IMR-90 (cell line): ENCODE data around the gene F12. TPM values are rescaled to one million over a fixed set of nuclear protein-coding genes. Genes with fewer than 3 reads are reported as not detected.

Source experiments
- ATAC-seq: fragments of 200-7000 bp; cut with Tn5 transposase; 2 replicates; pipeline ENCODE4 v1.9.1; 2020; ENCODE audit warnings: low read depth, mild to moderate bottlenecking, moderate library complexity
- BruUV-seq: library from RNA; stranded (reverse); fragments of 400-500 nt; replicated peaks from 2 replicates; lab custom pipeline; 2021; lab: Mats Ljungman, UMichigan
- CTCF ChIA-PET: fragments of 300-600 bp; formaldehyde crosslinking; extraction: SDS; loops from one replicate; lab custom pipeline; 2021; ENCODE audit warnings: antibody characterized with exemption; lab: Yijun Ruan, JAX
- POLR2A ChIA-PET: fragments of 300-600 bp; sonication (Branson Sonifier 250); formaldehyde crosslinking; loops from one replicate; lab custom pipeline; 2022; ENCODE audit warnings: antibody characterized with exemption; ENCODE audit not compliant: unreplicated experiment; lab: Charles Lee
- DNase-seq: peaks from one replicate; pipeline ENCODE4 v3.0.0; 2013
- H2AFZ ChIP-seq: replicated peaks from 2 replicates; pipeline ENCODE3; 2013; ENCODE audit warnings: low read length, mild to moderate bottlenecking; ENCODE audit not compliant: poor library complexity
- H2AK5ac ChIP-seq: 2 replicates; pipeline ENCODE4 v1.6.1; 2013; ENCODE audit warnings: low read depth, low read length, inconsistent platforms
- H2AK9ac ChIP-seq: replicated peaks from 2 replicates; pipeline ENCODE3; 2013; ENCODE audit warnings: mild to moderate bottlenecking, low read depth, low read length, moderate library complexity; ENCODE audit not compliant: poor library complexity
- H2BK120ac ChIP-seq: 2 replicates; pipeline ENCODE4 v1.6.1; 2013; ENCODE audit warnings: low read depth, low read length, inconsistent platforms
- H2BK15ac ChIP-seq: 3 replicates; pipeline ENCODE4 v1.6.1; 2013; ENCODE audit warnings: low read depth, low read length, inconsistent platforms
- H2BK20ac ChIP-seq: 2 replicates; pipeline ENCODE4 v1.6.1; 2013; ENCODE audit warnings: low read depth, mild to moderate bottlenecking, inconsistent platforms, low read length, moderate library complexity
- H2BK5ac ChIP-seq: 2 replicates; pipeline ENCODE4 v1.6.1; 2013; ENCODE audit warnings: mild to moderate bottlenecking, low read depth, low read length, inconsistent platforms; ENCODE audit not compliant: poor library complexity, severe bottlenecking
- H3K14ac ChIP-seq: replicated peaks from 2 replicates; pipeline ENCODE4 v1.6.1; 2013; ENCODE audit warnings: low read depth, low read length, inconsistent platforms
- H3K18ac ChIP-seq: 2 replicates; pipeline ENCODE4 v1.6.1; 2013; ENCODE audit warnings: low read depth, low read length, control low read depth
- H3K23ac ChIP-seq: 2 replicates; pipeline ENCODE4 v1.6.1; 2013; ENCODE audit warnings: low read depth, low read length, inconsistent platforms
- H3K27ac ChIP-seq: 2 replicates; pipeline ENCODE4 v1.5.1; 2013; ENCODE audit warnings: mild to moderate bottlenecking, control low read depth, low read length; ENCODE audit not compliant: insufficient read depth
- H3K27me3 ChIP-seq: 2 replicates; pipeline ENCODE4 v1.6.1; 2013; ENCODE audit warnings: low read length; ENCODE audit not compliant: control insufficient read depth, insufficient read depth
- H3K36me3 ChIP-seq: 2 replicates; pipeline ENCODE4 v1.6.1; 2013; ENCODE audit warnings: low read length, mixed read lengths; ENCODE audit not compliant: control insufficient read depth, insufficient read depth
- H3K4ac ChIP-seq: 2 replicates; pipeline ENCODE4 v1.6.1; 2013; ENCODE audit warnings: low read depth, low read length, inconsistent platforms
- H3K4me1 ChIP-seq: 2 replicates; pipeline ENCODE4 v1.6.1; 2013; ENCODE audit warnings: low read length, mixed read lengths; ENCODE audit not compliant: control insufficient read depth, insufficient read depth
- H3K4me2 ChIP-seq: 2 replicates; pipeline ENCODE4 v1.6.1; 2013; ENCODE audit warnings: low read depth, mild to moderate bottlenecking, control low read depth, low read length, moderate library complexity
- H3K4me3 ChIP-seq: 2 replicates; pipeline ENCODE4 v1.5.1; 2013; ENCODE audit warnings: low read depth, mild to moderate bottlenecking, control low read depth, low read length, moderate library complexity; ENCODE audit not compliant: insufficient read depth
- H3K56ac ChIP-seq: 2 replicates; pipeline ENCODE4 v1.6.1; 2013; ENCODE audit warnings: low read length, inconsistent platforms; ENCODE audit not compliant: insufficient read depth; ENCODE audit errors: extremely low read depth
- H3K79me1 ChIP-seq, 2 experiments: 2 replicates each; pipeline ENCODE4 v1.6.1; 2013; ENCODE audit warnings: low read length in 2 of 2, inconsistent platforms in 1 of 2, low read depth in 1 of 2
- H3K9ac ChIP-seq: 2 replicates; pipeline ENCODE4 v1.6.1; 2013; ENCODE audit warnings: low read depth, low read length, control low read depth
- H3K9me1 ChIP-seq: 2 replicates; pipeline ENCODE4 v1.6.1; 2013; ENCODE audit warnings: low read length, inconsistent platforms; ENCODE audit not compliant: insufficient read depth
- H3K9me3 ChIP-seq: 2 replicates; pipeline ENCODE4 v1.6.1; 2013; ENCODE audit warnings: low read length; ENCODE audit not compliant: control insufficient read depth, insufficient read depth
- H4K20me1 ChIP-seq: 2 replicates; pipeline ENCODE4 v1.6.1; 2013; ENCODE audit warnings: low read length, inconsistent platforms; ENCODE audit not compliant: insufficient read depth
- H4K5ac ChIP-seq: 2 replicates; pipeline ENCODE4 v1.6.1; 2013; ENCODE audit warnings: mild to moderate bottlenecking, low read depth, low read length, control low read depth
- H4K8ac ChIP-seq, 2 experiments: 2 replicates each; pipeline ENCODE4 v1.6.1; 2013; ENCODE audit warnings: low read depth in 2 of 2, low read length in 2 of 2, control low read depth in 1 of 2, inconsistent platforms in 1 of 2
- H4K91ac ChIP-seq: 2 replicates; pipeline ENCODE4 v1.6.1; 2013; ENCODE audit warnings: low read depth, low read length, inconsistent platforms; ENCODE audit not compliant: insufficient read depth
- CHD1 ChIP-seq: IDR thresholded peaks from 2 replicates; pipeline ENCODE4 v1.6.1; 2012; ENCODE audit warnings: low read depth, low read length, improper control_type of control experiment
- FOS ChIP-seq: fragments of 150-350 bp; IDR thresholded peaks from 2 replicates; pipeline ENCODE4 v1.6.1; 2016; ENCODE audit warnings: low read depth, low read length
- MAFK ChIP-seq: IDR thresholded peaks from 2 replicates; pipeline ENCODE4 v1.6.1; 2012; ENCODE audit warnings: low read depth, low read length, improper control_type of control experiment
- MAZ ChIP-seq: IDR thresholded peaks from 2 replicates; pipeline ENCODE4 v1.6.1; 2012; ENCODE audit warnings: low read depth, mild to moderate bottlenecking, low read length, improper control_type of control experiment, moderate library complexity, borderline replicate concordance
- RFX5 ChIP-seq: IDR thresholded peaks from 2 replicates; pipeline ENCODE4 v1.8.0; 2012; ENCODE audit warnings: low read depth, mild to moderate bottlenecking, low read length, moderate library complexity
- WGBS, 2 experiments: methylation state at CpG; one replicate each; pipeline versions ENCODE4 v1.1.5 to v1.1.7; 2013; ENCODE audit warnings: missing lambda C conversion rate in 2 of 2; ENCODE audit not compliant: insufficient read length in 1 of 2; ENCODE audit errors: extremely low coverage in 2 of 2; 5-methylcytosine and 5-hydroxymethylcytosine counted together
- dilution Hi-C: fragments of 300-500 bp; cut with HindIII; formaldehyde crosslinking; loops from one replicate; pipeline ENCODE4 v1.14.3; 2018; ENCODE audit warnings: low sequenced_read_pairs; ENCODE audit not compliant: unreplicated experiment
- in situ Hi-C: fragments of 300-500 bp; cut with MboI; formaldehyde crosslinking; loops from 3 replicates; pipeline ENCODE4 v1.14.3; 2019; ENCODE audit warnings: low sequenced_read_pairs, inconsistent platforms, mixed read lengths
- intact Hi-C: fragments of 100-400 bp; cut with micrococcal nuclease; formaldehyde crosslinking; loops from 2 replicates; pipeline ENCODE4 v1.10.0; 2022
- polyA plus RNA-seq, 3 experiments: library from polyadenylated mRNA; depleted of rRNA; stranded (reverse); fragments of >200 nt; gene quantifications; 2 replicates each; pipeline ENCODE4 v1.2.3, GENCODE V29; 2012; ENCODE audit warnings: low replicate concordance in 1 of 3
- total RNA-seq: library from RNA; depleted of rRNA; stranded (reverse); fragments of >200 nt; gene quantifications from 2 replicates; pipeline ENCODE4 v1.2.3, GENCODE V29; 2012
- TF ChIP-seq, protein P1 (sequence below): fragments of 150-350 bp; IDR thresholded peaks from 2 replicates; pipeline ENCODE4 v1.6.1; 2016; ENCODE audit warnings: low read depth, mild to moderate bottlenecking, low read length, moderate library complexity, borderline replicate concordance

Gene F12
- total and polyA plus RNA-seq, 2 of the 4 experiments (the other 2 are of a cell fraction) = 0.36 to 1.2 TPM

DNA sequence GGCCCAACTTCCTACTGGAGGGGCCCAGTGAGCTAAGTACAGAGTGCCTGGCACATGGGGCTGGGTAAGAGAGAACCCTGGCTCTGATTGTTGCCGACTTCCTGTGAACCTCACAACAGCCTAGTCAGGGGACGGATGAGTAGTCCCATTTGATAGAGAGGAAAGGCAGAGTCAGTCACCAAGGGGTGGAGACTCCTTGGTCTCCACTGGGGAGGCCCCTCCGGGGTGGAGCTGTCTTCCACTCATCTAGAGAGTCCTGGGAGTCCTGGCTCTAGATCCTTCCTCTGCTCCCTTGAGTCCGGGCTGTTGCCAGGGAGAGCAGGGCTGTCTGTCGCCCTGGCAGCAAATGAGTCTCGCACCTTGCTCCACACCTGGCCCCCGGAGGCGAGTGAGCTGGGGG is 25.1 kb upstream of the F12 start:
- Histone ChIP-seq H2AFZ (no peak overlapping the region), H4K5ac (no peak overlapping the region), H3K4me2 (no peak overlapping the region), H3K27ac (no peak overlapping the region), H2AK9ac (no peak overlapping the region), H4K91ac (no peak overlapping the region), H3K4ac (no peak overlapping the region), H3K27me3 (no peaks in the 10 kb centered on the region), H3K18ac (no peak overlapping the region), H2BK5ac (no peak overlapping the region), H3K36me3 (peaks cover 53% of the 10 kb centered on the region), H2BK15ac (no peak overlapping the region), H3K9me1 (peaks cover 6% of the 10 kb centered on the region; the same call in 1 of the 2 replicates), H2AK5ac (no peak overlapping the region), H2BK120ac (no peak overlapping the region), H4K20me1 (peaks cover 16% of the 10 kb centered on the region; the same call in 1 of the 2 replicates), H3K4me3 (no peak overlapping the region), H3K9me3 (no peaks in the 10 kb centered on the region), H3K23ac (no peak overlapping the region), H4K8ac (no peak overlapping the region), H3K4me1 (no peaks in the 10 kb centered on the region), H2BK20ac (no peak overlapping the region), H3K56ac (no peak overlapping the region), H3K14ac (no peak overlapping the region), H3K9ac (no peak overlapping the region), H3K79me1 (peaks cover 4 to 17% of the 10 kb centered on the region in 2 experiments; a peak in 3 of 4 replicates)
- WGBS, 2 experiments = 91% methylated on average over 7 of the region's 8 CpGs; no CpG with 5 or more reads in 1 of the 2 experiments
- CTCF ChIA-PET = no interaction called here
- no TSS peak for BruUV-seq
- no peak for ATAC-seq
- intact Hi-C loops = no loop called here
- no peak for DNase-seq
- POLR2A ChIA-PET = no interaction called here
- TF ChIP-seq MAZ (no peak), CHD1 (no peak), FOS (no peak), RFX5 (no peak), MAFK (no peak)
- TF ChIP-seq, protein P1, sequence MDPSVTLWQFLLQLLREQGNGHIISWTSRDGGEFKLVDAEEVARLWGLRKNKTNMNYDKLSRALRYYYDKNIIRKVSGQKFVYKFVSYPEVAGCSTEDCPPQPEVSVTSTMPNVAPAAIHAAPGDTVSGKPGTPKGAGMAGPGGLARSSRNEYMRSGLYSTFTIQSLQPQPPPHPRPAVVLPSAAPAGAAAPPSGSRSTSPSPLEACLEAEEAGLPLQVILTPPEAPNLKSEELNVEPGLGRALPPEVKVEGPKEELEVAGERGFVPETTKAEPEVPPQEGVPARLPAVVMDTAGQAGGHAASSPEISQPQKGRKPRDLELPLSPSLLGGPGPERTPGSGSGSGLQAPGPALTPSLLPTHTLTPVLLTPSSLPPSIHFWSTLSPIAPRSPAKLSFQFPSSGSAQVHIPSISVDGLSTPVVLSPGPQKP = no peak
- dilution Hi-C loops = no loop called here
- in situ Hi-C loops = no loop called here
